GM12878 (cell line): ENCODE results near the gene CATSPER3. TPM values are rescaled to one million over a fixed set of nuclear protein-coding genes. Genes with fewer than 3 reads are reported as not detected.

Experiments used
- ATAC-seq: fragments of 200-7000 bp; cut with Tn5 transposase; 3 replicates; pipeline ENCODE4 v1.9.1; 2020; ENCODE audit warnings: mild to moderate bottlenecking, moderate library complexity
- BruUV-seq: library from RNA; stranded (reverse); fragments of 400-500 nt; replicated peaks from 2 replicates; lab custom pipeline; 2021; lab: Mats Ljungman, UMichigan
- CTCF ChIA-PET: fragments of 300-600 bp; sonication (Branson Sonifier 250); formaldehyde crosslinking; extraction: SDS; loops from one replicate; lab custom pipeline; 2021; ENCODE audit warnings: inconsistent platforms; lab: Yijun Ruan, JAX
- POLR2A ChIA-PET: fragments of 350-600 bp; formaldehyde crosslinking; extraction: SDS; loops from one replicate; lab custom pipeline; 2021; ENCODE audit warnings: inconsistent platforms; lab: Charles Lee
- RAD21 ChIA-PET: fragments of 300-600 bp; sonication (Branson Sonifier 250); formaldehyde crosslinking; loops from one replicate; lab custom pipeline; 2023; ENCODE audit warnings: antibody characterized with exemption; ENCODE audit not compliant: unreplicated experiment; lab: Charles Lee
- SMC1A ChIA-PET: fragments of 300-600 bp; sonication (Branson Sonifier 250); formaldehyde crosslinking; loops from one replicate; lab custom pipeline; 2023; ENCODE audit not compliant: unreplicated experiment, uncharacterized antibody; lab: Charles Lee
- DNase-seq: peaks from one replicate; pipeline ENCODE4 v3.0.0-alpha.2; 2011; ENCODE audit warnings: low read depth, low spot score
- FAIRE-seq: peaks from 3 replicates; lab custom pipeline; 2011; peaks lifted over from hg19 to GRCh38; lab: Jason Lieb, UNC
- H2AFZ ChIP-seq: 2 replicates; pipeline ENCODE4 v1.6.0; 2011; ENCODE audit warnings: low read depth, low read length, control low read depth; ENCODE audit not compliant: control insufficient read depth
- H3K27ac ChIP-seq: 2 replicates; pipeline ENCODE4 v1.5.1; 2011; ENCODE audit warnings: control low read depth; ENCODE audit not compliant: control insufficient read depth, insufficient read depth
- H3K27me3 ChIP-seq, 2 experiments: replicated peaks in 1 of 2; 2 replicates each; pipeline versions ENCODE4 v1.6.0 to v1.6.1; 2011; ENCODE audit warnings: low read length in 1 of 2; ENCODE audit not compliant: control insufficient read depth in 2 of 2, insufficient read depth in 2 of 2
- H3K36me3 ChIP-seq, 2 experiments: 2 replicates each; pipeline ENCODE4 v1.5.1; 2011; ENCODE audit warnings: low read length in 1 of 2; ENCODE audit not compliant: control insufficient read depth in 2 of 2, insufficient read depth in 2 of 2
- H3K4me1 ChIP-seq: 2 replicates; pipeline ENCODE4 v1.6.1; 2011; ENCODE audit warnings: mild to moderate bottlenecking, low read length, moderate library complexity, mixed read lengths; ENCODE audit not compliant: control insufficient read depth, insufficient read depth
- H3K4me2 ChIP-seq: 2 replicates; pipeline ENCODE4 v1.6.0; 2011; ENCODE audit warnings: control low read depth; ENCODE audit not compliant: control insufficient read depth, insufficient read depth
- H3K4me3 ChIP-seq: fragments of 200-600 bp; sonication (generic); 2 replicates; pipeline ENCODE4 v1.5.1; 2016
- H3K79me2 ChIP-seq: 2 replicates; pipeline ENCODE4 v1.6.0; 2011; ENCODE audit warnings: low read length; ENCODE audit not compliant: control insufficient read depth, insufficient read depth
- H3K9ac ChIP-seq: 2 replicates; pipeline ENCODE4 v1.8.0; 2011; ENCODE audit warnings: low read length, control low read depth, mixed read lengths; ENCODE audit not compliant: control insufficient read depth, insufficient read depth
- H3K9me3 ChIP-seq: replicated peaks from 3 replicates; pipeline ENCODE4 v1.5.1; 2011; ENCODE audit warnings: mild to moderate bottlenecking, low read length; ENCODE audit not compliant: control insufficient read depth, insufficient read depth
- H4K20me1 ChIP-seq: 2 replicates; pipeline ENCODE4 v1.6.0; 2011; ENCODE audit not compliant: control insufficient read depth, insufficient read depth
- BHLHE40 ChIP-seq, 2 experiments: fragments of 450-650 bp in 1 of 2; IDR thresholded peaks; 2 replicates each; pipeline ENCODE4 v1.6.1; 2011 to 2017; ENCODE audit warnings: low read depth in 2 of 2, borderline replicate concordance in 1 of 2, improper control_type of control experiment in 1 of 2, low read length in 1 of 2, mild to moderate bottlenecking in 1 of 2
- CHD1 ChIP-seq: IDR thresholded peaks from 2 replicates; pipeline ENCODE4 v1.6.1; 2012; ENCODE audit warnings: low read depth, low read length, improper control_type of control experiment
- FOXK2 ChIP-seq: fragments of 450-650 bp; IDR thresholded peaks from 2 replicates; pipeline ENCODE4 v1.6.1; 2017; ENCODE audit warnings: mild to moderate bottlenecking, moderate library complexity
- MYC ChIP-seq: IDR thresholded peaks from 2 replicates; pipeline ENCODE4 v1.6.1; 2011; ENCODE audit warnings: mild to moderate bottlenecking, low read length, moderate library complexity, inconsistent platforms; ENCODE audit not compliant: insufficient read depth, insufficient replicate concordance, insufficient read length, severe bottlenecking
- NBN ChIP-seq: fragments of 450-650 bp; IDR thresholded peaks from 2 replicates; pipeline ENCODE4 v1.6.1; 2016
- NR2C2 ChIP-seq: IDR thresholded peaks from 2 replicates; pipeline ENCODE4 v1.6.1; 2011; ENCODE audit warnings: borderline replicate concordance, low read depth; ENCODE audit not compliant: control insufficient read depth, insufficient read length
- POLR2A ChIP-seq: IDR thresholded peaks from 2 replicates; pipeline ENCODE4 v1.6.1; 2011; ENCODE audit warnings: low read depth, mild to moderate bottlenecking, low read length
- RELA ChIP-seq: fragments of 450-650 bp; IDR thresholded peaks from 2 replicates; pipeline ENCODE4 v1.8.0; 2014; ENCODE audit warnings: borderline replicate concordance; ENCODE audit not compliant: partially characterized antibody
- SPI1 ChIP-seq: IDR thresholded peaks from 2 replicates; pipeline ENCODE4 v1.6.1; 2011; ENCODE audit warnings: low read depth, mild to moderate bottlenecking, low read length, moderate library complexity, borderline replicate concordance; ENCODE audit not compliant: insufficient read depth
- SREBF2 ChIP-seq: IDR thresholded peaks from 2 replicates; pipeline ENCODE4 v1.6.1; 2012; ENCODE audit warnings: mild to moderate bottlenecking, low read length
- STAT1 ChIP-seq: fragments of 450-650 bp; conservative IDR thresholded peaks from 2 replicates; pipeline ENCODE4 v1.6.1; 2014; ENCODE audit warnings: antibody characterized with exemption, mild to moderate bottlenecking
- TCF3 ChIP-seq: IDR thresholded peaks from 2 replicates; pipeline ENCODE4 v1.6.1; 2012; ENCODE audit warnings: low read depth, mild to moderate bottlenecking, low read length, borderline replicate concordance; ENCODE audit not compliant: insufficient read depth
- WGBS: methylation state at CpG from one replicate; pipeline ENCODE4 v1.1.6; 2016; ENCODE audit warnings: low lambda C conversion rate; ENCODE audit not compliant: insufficient replicate concordance, insufficient coverage; ENCODE audit errors: missing lambda C conversion rate; 5-methylcytosine and 5-hydroxymethylcytosine counted together
- in situ Hi-C: fragments of 300-500 bp; cut with MboI; formaldehyde crosslinking; loops from 9 replicates; pipeline ENCODE4 v1.14.3; 2018; ENCODE audit warnings: mixed read lengths
- intact Hi-C: fragments of 100-400 bp; cut with micrococcal nuclease; formaldehyde crosslinking; loops from one replicate; pipeline ENCODE4 v1.14.2; 2022; ENCODE audit not compliant: unreplicated experiment
- polyA plus RNA-seq, 11 experiments: library from polyadenylated mRNA; depleted of rRNA in 4 of 11; unstranded in 6 of 11; stranded (reverse) in 5 of 11; fragments of >200 nt; fragmentation: Nextera tagmentation in 4 of 11; fragmentation: Illumina TruSeq in 1 of 11; extraction: Ambion mirVana in 4 of 11; extraction: Trizol in 1 of 11; gene quantifications; 1 replicate in 1 of 11; 2 replicates in 10 of 11; pipeline versions ENCODE4 v1.2.1 to v1.2.3, GENCODE V29; 2011 to 2016; ENCODE audit warnings: inconsistent platforms in 2 of 11, missing spikeins in 2 of 11, low read depth in 1 of 11
- total RNA-seq, 4 experiments: library from RNA; depleted of rRNA in 3 of 4; stranded (reverse); fragments of >200 nt in 3 of 4; fragmentation: Illumina TruSeq in 1 of 4; extraction: Trizol in 1 of 4; gene quantifications; 2 replicates each; pipeline versions ENCODE4 v1.2.1 to v1.2.3, GENCODE V29; 2013 to 2021
- TF ChIP-seq, protein P1 (sequence below): fragments of 450-650 bp; IDR thresholded peaks from 2 replicates; pipeline ENCODE4 v1.6.1; 2017; ENCODE audit warnings: mild to moderate bottlenecking, moderate library complexity
- TF ChIP-seq, protein P2 (sequence below): IDR thresholded peaks from 2 replicates; pipeline ENCODE4 v1.6.1; 2012; ENCODE audit warnings: mild to moderate bottlenecking, low read depth, low read length
- TF ChIP-seq, protein P3 (sequence below): fragments of 450-650 bp; formaldehyde crosslinking; IDR thresholded peaks from 2 replicates; pipeline ENCODE4 v1.4.0; 2022; ENCODE audit warnings: mild to moderate bottlenecking, moderate library complexity

Gene CATSPER3
- total and polyA plus RNA-seq, 10 of the 15 experiments (the other 5 are each of a cell fraction or from before 2014, with no cell fraction given), result 0.06 to 0.38 (median 0.13) TPM; not detected in 4

DNA sequence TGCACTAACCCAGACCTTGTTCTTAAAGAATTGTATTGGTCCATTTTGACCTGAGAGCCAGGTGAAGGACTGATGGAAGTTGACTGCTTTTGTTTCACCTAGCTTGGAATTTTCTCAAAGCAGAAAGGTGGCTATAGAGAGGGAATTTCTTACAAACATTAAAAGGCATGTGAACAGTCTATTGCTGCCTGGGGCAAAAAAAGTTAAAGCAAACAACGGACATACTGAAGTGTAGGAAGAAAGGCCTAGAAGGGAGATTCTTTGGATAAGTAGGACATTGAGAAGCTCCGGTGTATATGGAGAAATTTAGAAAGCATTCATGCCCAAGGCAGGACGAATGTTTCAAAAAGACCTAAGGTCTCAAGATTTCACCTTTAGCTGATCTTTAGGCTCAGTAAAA, 11.7 kb downstream of the CATSPER3 start:
- intact Hi-C loops, result no loop called here
- no peaks in the 10 kb centered on the region for H4K20me1 ChIP-seq
- no TSS peak for BruUV-seq
- in situ Hi-C loops, result no loop called here
- no peak overlapping the region for H3K4me3 ChIP-seq
- H3K79me2 ChIP-seq, result no peaks in the 10 kb centered on the region
- no peaks in the 10 kb centered on the region for H3K36me3 ChIP-seq
- H3K4me1 ChIP-seq, result no peaks in the 10 kb centered on the region
- ATAC-seq (no peak), FAIRE-seq (no peak), DNase-seq (no peak)
- ChIA-PET POLR2A (no interaction called here), SMC1A (no interaction called here), CTCF (no interaction called here), RAD21 (no interaction called here)
- no peak overlapping the region for H3K4me2 ChIP-seq
- 67% methylated on average over 3 of the region's 3 CpGs for WGBS
- no peaks in the 10 kb centered on the region for H3K27me3 ChIP-seq
- no peak overlapping the region for H3K27ac ChIP-seq
- no peak overlapping the region for H2AFZ ChIP-seq
- no peaks in the 10 kb centered on the region; the same call in 1 of the 3 replicates for H3K9me3 ChIP-seq
- no peak overlapping the region for H3K9ac ChIP-seq
- TF ChIP-seq, protein P1, sequence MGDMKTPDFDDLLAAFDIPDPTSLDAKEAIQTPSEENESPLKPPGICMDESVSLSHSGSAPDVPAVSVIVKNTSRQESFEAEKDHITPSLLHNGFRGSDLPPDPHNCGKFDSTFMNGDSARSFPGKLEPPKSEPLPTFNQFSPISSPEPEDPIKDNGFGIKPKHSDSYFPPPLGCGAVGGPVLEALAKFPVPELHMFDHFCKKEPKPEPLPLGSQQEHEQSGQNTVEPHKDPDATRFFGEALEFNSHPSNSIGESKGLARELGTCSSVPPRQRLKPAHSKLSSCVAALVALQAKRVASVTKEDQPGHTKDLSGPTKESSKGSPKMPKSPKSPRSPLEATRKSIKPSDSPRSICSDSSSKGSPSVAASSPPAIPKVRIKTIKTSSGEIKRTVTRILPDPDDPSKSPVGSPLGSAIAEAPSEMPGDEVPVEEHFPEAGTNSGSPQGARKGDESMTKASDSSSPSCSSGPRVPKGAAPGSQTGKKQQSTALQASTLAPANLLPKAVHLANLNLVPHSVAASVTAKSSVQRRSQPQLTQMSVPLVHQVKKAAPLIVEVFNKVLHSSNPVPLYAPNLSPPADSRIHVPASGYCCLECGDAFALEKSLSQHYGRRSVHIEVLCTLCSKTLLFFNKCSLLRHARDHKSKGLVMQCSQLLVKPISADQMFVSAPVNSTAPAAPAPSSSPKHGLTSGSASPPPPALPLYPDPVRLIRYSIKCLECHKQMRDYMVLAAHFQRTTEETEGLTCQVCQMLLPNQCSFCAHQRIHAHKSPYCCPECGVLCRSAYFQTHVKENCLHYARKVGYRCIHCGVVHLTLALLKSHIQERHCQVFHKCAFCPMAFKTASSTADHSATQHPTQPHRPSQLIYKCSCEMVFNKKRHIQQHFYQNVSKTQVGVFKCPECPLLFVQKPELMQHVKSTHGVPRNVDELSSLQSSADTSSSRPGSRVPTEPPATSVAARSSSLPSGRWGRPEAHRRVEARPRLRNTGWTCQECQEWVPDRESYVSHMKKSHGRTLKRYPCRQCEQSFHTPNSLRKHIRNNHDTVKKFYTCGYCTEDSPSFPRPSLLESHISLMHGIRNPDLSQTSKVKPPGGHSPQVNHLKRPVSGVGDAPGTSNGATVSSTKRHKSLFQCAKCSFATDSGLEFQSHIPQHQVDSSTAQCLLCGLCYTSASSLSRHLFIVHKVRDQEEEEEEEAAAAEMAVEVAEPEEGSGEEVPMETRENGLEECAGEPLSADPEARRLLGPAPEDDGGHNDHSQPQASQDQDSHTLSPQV, result no peak
- TF ChIP-seq MYC (no peak), POLR2A (no peak), CHD1 (no peak), STAT1 (no peak), SPI1 (no peak), TCF3 (no peak), NR2C2 (no peak), RELA (no peak), SREBF2 (no peak), BHLHE40 (IDR thresholded peaks at IDR 0.05; ENCODE audit: borderline replicate concordance in 1 of 2, low read depth in 2 of 2, low read length in 1 of 2) (no peak), FOXK2 (no peak), NBN (no peak)
- TF ChIP-seq, protein P2, sequence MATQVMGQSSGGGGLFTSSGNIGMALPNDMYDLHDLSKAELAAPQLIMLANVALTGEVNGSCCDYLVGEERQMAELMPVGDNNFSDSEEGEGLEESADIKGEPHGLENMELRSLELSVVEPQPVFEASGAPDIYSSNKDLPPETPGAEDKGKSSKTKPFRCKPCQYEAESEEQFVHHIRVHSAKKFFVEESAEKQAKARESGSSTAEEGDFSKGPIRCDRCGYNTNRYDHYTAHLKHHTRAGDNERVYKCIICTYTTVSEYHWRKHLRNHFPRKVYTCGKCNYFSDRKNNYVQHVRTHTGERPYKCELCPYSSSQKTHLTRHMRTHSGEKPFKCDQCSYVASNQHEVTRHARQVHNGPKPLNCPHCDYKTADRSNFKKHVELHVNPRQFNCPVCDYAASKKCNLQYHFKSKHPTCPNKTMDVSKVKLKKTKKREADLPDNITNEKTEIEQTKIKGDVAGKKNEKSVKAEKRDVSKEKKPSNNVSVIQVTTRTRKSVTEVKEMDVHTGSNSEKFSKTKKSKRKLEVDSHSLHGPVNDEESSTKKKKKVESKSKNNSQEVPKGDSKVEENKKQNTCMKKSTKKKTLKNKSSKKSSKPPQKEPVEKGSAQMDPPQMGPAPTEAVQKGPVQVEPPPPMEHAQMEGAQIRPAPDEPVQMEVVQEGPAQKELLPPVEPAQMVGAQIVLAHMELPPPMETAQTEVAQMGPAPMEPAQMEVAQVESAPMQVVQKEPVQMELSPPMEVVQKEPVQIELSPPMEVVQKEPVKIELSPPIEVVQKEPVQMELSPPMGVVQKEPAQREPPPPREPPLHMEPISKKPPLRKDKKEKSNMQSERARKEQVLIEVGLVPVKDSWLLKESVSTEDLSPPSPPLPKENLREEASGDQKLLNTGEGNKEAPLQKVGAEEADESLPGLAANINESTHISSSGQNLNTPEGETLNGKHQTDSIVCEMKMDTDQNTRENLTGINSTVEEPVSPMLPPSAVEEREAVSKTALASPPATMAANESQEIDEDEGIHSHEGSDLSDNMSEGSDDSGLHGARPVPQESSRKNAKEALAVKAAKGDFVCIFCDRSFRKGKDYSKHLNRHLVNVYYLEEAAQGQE, result no peak
- TF ChIP-seq, protein P3, sequence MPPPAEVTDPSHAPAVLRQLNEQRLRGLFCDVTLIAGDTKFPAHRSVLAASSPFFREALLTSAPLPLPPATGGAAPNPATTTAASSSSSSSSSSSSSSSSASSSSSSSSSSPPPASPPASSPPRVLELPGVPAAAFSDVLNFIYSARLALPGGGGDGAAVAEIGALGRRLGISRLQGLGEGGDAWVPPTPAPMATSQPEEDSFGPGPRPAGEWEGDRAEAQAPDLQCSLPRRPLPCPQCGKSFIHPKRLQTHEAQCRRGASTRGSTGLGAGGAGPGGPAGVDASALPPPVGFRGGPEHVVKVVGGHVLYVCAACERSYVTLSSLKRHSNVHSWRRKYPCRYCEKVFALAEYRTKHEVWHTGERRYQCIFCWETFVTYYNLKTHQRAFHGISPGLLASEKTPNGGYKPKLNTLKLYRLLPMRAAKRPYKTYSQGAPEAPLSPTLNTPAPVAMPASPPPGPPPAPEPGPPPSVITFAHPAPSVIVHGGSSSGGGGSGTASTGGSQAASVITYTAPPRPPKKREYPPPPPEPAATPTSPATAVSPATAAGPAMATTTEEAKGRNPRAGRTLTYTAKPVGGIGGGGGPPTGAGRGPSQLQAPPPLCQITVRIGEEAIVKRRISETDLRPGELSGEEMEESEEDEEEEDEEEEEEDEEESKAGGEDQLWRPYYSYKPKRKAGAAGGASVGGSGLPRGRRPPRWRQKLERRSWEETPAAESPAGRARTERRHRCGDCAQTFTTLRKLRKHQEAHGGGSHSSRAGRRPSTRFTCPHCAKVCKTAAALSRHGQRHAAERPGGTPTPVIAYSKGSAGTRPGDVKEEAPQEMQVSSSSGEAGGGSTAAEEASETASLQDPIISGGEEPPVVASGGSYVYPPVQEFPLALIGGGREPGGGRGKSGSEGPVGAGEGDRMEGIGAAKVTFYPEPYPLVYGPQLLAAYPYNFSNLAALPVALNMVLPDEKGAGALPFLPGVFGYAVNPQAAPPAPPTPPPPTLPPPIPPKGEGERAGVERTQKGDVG, result no peak
